Tongue (tissue), 2 donors: ENCODE results near the gene ESYT1. TPM values are rescaled to one million over a fixed set of nuclear protein-coding genes. Genes with fewer than 3 reads are reported as not detected.

Experiments
- DNase-seq: peaks from one replicate; pipeline ENCODE4 v3.0.0-alpha.2; 2015
- total RNA-seq: library from RNA; depleted of rRNA; stranded (reverse); fragments of >200 nt; gene quantifications from one replicate; pipeline ENCODE4 v1.2.3, GENCODE V29; 2014

Gene ESYT1
- total RNA-seq: 152 TPM

GRCh38 chr12:56127888-56128669 lies at the start of gene ESYT1:
Gene ESYT1, plus strand, starts transcription at chr12:56128267. Its CDS starts 53 bp downstream, at chr12:56128320.
- DNase-seq: peak; percentile 100

- no peak for DNase-seq
These were observed 49.6 kb upstream of the ESYT1 start for GRCh38 chr12:56078427-56078826.

- DNase-seq: peak; percentile 93
These were observed 48.9 kb upstream of the ESYT1 start for GRCh38 chr12:56078931-56079722.

- peak; percentile 91 for DNase-seq
These were observed 48.1 kb upstream of the ESYT1 start, which contains the start of gene ERBB3 for GRCh38 chr12:56079723-56080555. Gene ERBB3, plus strand, starts transcription at chr12:56080165. Its CDS starts 136 bp downstream, at chr12:56080301.

- peak; percentile 59 for DNase-seq
These were observed 47.4 kb upstream of the ESYT1 start for GRCh38 chr12:56080556-56081138.

GRCh38 chr12:56081393-56082347 lies 46.4 kb upstream of the ESYT1 start:
- DNase-seq: peak; percentile 90

GRCh38 chr12:56082382-56082781 lies 45.7 kb upstream of the ESYT1 start:
- DNase-seq: no peak

- DNase-seq: peak; percentile 25
These were observed 45.1 kb upstream of the ESYT1 start for GRCh38 chr12:56082967-56083366.

GRCh38 chr12:56084958-56085543 lies 43.0 kb upstream of the ESYT1 start:
- DNase-seq: no peak

GRCh38 chr12:56086096-56086495 lies 42.0 kb upstream of the ESYT1 start:
- no peak for DNase-seq

GRCh38 chr12:56086608-56087007 lies 41.5 kb upstream of the ESYT1 start:
- DNase-seq: no peak

GRCh38 chr12:56087220-56087619 lies 40.8 kb upstream of the ESYT1 start:
- DNase-seq: peak; percentile 64

GRCh38 chr12:56097738-56098137 lies 30.3 kb upstream of the ESYT1 start:
- DNase-seq: no peak

- no peak for DNase-seq
These were observed 29.5 kb upstream of the ESYT1 start for GRCh38 chr12:56098592-56098991.

GRCh38 chr12:56099787-56100186 lies 28.3 kb upstream of the ESYT1 start:
- DNase-seq: no peak

- DNase-seq: no peak
These were observed 27.0 kb upstream of the ESYT1 start for GRCh38 chr12:56101045-56101444.

GRCh38 chr12:56102683-56103065 lies 25.4 kb upstream of the ESYT1 start:
- no peak for DNase-seq

GRCh38 chr12:56103066-56103711 lies 24.9 kb upstream of the ESYT1 start:
- DNase-seq: no peak

- no peak for DNase-seq
These were observed 24.3 kb upstream of the ESYT1 start for GRCh38 chr12:56103823-56104108.
